ENCODE measurements around the gene CHAF1A. TPM values are rescaled to one million over a fixed set of nuclear protein-coding genes. Genes with fewer than 3 reads are reported as not detected.

The CHAF1A gene
- polyA plus RNA-seq, 2 donors: 10.8 to 11.7 TPM

DNA sequence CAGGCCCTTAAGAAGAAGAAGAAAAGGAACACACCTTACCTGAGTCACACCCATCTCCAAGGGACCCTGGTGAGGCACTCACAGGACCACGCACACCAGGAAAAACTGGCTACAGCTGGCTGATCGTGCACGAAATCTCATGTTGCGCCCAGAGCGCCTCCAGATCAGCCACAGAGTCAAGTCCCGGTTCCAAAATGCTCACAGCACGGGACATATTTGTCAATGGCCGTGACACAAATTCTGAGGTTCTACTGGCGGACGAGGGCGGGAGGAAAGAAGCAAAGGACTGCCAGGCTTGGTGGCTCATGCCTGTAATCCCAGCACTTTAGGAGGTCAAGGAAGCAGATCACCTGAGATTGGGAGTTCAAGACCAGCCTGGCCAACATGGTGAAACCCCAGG is 23.6 kb upstream of the CHAF1A start:
- 68 to 74% methylated on average over 11 of the region's 11 CpGs for WGBS, 2 donors
- Histone ChIP-seq H3K4me3 (ENCODE audit: low read depth in 1 of 2, low read length in 2 of 2) (peak overlapping the region; percentile 7 to 15), H3K9me3 (ENCODE audit: control insufficient read depth in 2 of 2, insufficient read depth in 1 of 2, low read depth in 1 of 2, low read length in 1 of 2) (no peaks in the 10 kb centered on the region), H3K27ac (ENCODE audit: low read depth in 2 of 2, low read length in 1 of 2) (peak overlapping the region; percentile 95), H3K4me1 (ENCODE audit: control insufficient read depth in 2 of 2, insufficient read depth in 2 of 2, low read length in 1 of 2) (peaks cover 37 to 57% of the 10 kb centered on the region in 2 donors), H3K27me3 (ENCODE audit: control insufficient read depth in 1 of 2, insufficient read depth in 2 of 2, low read length in 2 of 2) (no peaks in the 10 kb centered on the region), H3K36me3 (ENCODE audit: control insufficient read depth in 2 of 2, insufficient read depth in 2 of 2, low read length in 1 of 2) (peaks cover 0 to 14% of the 10 kb centered on the region in 2 donors)

DNA sequence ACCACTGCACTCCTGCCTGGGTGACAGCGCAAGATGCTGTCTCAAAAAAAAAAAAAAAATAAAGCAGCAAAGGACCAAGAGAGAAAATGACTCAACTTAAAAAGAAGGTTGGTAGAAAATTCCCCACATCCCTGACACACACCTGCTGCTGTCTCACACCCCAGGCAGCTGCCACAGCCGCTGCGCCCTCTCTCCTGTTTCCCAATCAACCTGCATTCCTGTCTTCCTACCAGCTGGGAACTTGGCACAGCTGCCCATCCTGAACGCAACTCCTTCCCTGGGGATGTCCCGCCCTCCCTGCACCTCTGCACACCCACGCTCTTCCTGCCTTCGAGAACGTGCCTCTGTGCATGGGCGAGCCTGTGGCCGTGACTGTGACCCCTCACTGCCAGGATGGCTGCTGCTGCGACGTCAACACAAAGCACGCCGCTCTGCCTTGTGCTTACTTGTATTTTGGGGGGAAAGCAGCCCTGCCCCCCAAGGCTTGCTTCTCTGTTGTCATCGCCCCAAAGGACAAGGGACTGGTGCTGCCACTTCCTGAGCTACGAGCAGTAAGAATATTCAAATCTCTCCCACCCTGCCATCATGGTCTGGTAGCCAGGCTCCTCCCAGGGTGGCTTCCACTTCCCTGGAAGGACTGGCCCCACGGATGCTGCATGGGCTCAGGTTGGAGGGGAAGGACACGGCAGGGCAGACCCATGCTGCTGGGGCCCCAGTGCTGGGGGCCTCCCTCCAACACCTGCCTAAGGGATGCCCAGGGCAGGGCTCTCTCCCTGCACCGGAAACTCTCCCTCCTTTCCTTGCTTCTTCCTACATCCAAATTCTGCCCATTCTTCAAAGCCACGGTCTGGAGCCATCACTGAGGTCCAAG is 22.8 kb upstream of the CHAF1A start:
- Histone ChIP-seq H3K27me3 (ENCODE audit: control insufficient read depth in 1 of 2, insufficient read depth in 2 of 2, low read length in 2 of 2) (no peaks in the 10 kb centered on the region), H3K4me3 (ENCODE audit: low read depth in 1 of 2, low read length in 2 of 2) (peak overlapping the region; percentile 7 to 27), H3K4me1 (ENCODE audit: control insufficient read depth in 2 of 2, insufficient read depth in 2 of 2, low read length in 1 of 2) (peaks cover 31 to 52% of the 10 kb centered on the region in 2 donors), H3K36me3 (ENCODE audit: control insufficient read depth in 2 of 2, insufficient read depth in 2 of 2, low read length in 1 of 2) (peaks cover 0 to 20% of the 10 kb centered on the region in 2 donors), H3K27ac (ENCODE audit: low read depth in 2 of 2, low read length in 1 of 2) (peak overlapping the region; percentile 95), H3K9me3 (ENCODE audit: control insufficient read depth in 2 of 2, insufficient read depth in 1 of 2, low read depth in 1 of 2, low read length in 1 of 2) (no peaks in the 10 kb centered on the region)
- 27 to 34% methylated on average over 19 of the region's 20 CpGs for WGBS, 2 donors

DNA sequence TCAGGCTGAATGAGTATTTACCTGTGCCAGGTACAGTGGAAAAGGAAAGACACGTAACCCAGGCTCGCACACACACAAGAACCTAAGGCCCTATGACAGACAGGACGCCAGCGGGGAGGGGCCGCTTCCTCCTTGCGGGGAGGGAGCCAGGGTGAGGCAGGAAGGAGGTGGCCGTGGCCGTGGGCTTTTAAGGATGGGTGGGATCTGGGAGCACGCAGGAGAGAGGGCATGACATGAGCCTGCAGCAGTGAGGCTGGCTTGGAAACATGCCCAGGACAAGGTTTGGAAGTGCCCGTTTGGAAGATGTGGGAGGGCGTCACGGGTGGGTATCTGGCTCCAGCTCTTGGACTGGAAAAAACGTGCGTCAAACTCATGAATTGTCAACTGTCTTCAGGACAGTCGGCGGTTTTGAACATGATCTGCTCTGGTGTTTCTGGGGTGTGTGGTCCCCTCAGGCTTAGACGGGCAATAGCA is 22.1 kb upstream of the CHAF1A start:
- peak overlapping the region; percentile 13 to 27 for H3K4me3 ChIP-seq (ENCODE audit: low read depth in 1 of 2, low read length in 2 of 2)
- H3K27me3 ChIP-seq (ENCODE audit: control insufficient read depth in 1 of 2, insufficient read depth in 2 of 2, low read length in 2 of 2): no peaks in the 10 kb centered on the region
- H3K36me3 ChIP-seq (ENCODE audit: control insufficient read depth in 2 of 2, insufficient read depth in 2 of 2, low read length in 1 of 2): peaks cover 0 to 24% of the 10 kb centered on the region in 2 donors
- no peaks in the 10 kb centered on the region for H3K9me3 ChIP-seq (ENCODE audit: control insufficient read depth in 2 of 2, insufficient read depth in 1 of 2, low read depth in 1 of 2, low read length in 1 of 2)
- WGBS, 2 donors: 16 to 44% methylated on average over 17 of the region's 17 CpGs
- H3K27ac ChIP-seq (ENCODE audit: low read depth in 2 of 2, low read length in 1 of 2): peak overlapping the region; percentile 95
- peaks cover 24 to 46% of the 10 kb centered on the region in 2 donors for H3K4me1 ChIP-seq (ENCODE audit: control insufficient read depth in 2 of 2, insufficient read depth in 2 of 2, low read length in 1 of 2)

DNA sequence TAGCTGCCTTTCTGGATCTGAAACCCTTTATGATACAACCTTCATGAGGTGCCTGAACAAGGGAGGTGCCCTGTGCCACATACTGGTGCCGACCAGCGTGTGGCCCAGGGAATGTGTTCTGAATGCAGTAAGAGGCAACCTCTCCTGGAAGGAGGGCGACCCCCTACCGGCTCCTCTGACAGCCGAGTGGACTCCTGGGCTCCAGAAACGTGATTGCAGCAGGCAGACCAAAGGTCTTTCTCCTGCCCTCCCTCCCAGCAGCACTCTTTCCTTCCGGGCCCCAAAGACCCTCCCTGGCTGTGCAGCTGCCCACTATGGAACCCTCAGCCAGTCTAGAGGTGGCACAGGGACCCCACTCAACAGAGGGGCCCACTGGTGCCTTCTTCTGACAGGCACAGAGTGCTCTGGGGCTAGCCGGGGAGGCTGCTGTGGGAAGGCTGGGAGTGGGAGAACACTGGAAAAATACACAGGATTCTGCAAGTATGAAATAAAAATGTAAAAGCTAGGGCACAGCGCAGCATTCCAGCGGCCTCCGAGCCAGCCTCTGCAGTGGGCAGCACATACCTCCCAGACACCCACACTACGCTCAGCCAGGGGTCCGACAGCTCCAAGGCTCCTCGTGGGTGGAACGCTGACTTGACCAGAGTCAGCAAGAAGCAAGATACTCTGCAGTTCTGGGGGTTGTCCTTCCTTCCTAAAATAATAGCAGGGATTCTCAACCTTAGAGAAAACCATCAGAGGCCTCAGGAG is 17.0 kb upstream of the CHAF1A start:
- H3K4me3 ChIP-seq (ENCODE audit: low read depth in 1 of 2, low read length in 2 of 2): no peak overlapping the region
- peaks cover 18 to 29% of the 10 kb centered on the region in 2 donors for H3K4me1 ChIP-seq (ENCODE audit: control insufficient read depth in 2 of 2, insufficient read depth in 2 of 2, low read length in 1 of 2)

DNA sequence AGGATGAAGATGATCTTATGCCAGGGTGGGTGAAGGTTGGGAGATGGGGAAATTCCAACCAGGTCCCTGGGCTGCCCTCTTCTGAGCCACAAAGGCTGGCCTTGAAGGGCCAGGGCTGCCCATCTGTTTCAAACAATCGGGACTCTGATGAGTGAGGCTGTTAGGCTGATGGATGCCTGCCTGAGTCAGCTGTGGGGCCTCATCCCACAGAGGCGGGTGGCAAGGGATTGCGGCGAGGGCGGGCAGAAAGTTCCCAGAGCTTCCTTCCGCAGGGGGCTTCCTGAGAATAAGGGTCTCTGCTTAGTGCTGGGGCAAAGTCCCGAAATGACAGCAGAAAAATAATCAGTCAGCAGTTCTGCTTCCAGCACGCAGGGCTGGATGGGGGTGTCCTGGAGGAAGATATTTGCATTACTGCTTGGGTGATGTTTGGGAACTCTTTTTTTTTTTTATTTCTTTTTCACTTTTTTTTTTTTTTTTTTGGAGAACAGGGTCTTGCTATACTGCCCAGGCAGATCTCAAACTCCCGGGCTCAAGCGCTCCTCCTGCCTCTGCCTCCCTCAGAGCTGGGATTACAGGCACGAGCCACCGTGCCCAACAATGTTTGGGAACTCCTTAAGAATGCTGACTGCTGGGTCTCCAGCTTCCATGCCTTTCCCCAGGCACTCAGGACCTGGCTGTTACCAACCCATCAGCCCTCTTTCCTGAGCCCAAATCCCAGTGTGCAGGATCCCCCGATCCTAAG is 16.2 kb upstream of the CHAF1A start:
- no peaks in the 10 kb centered on the region for H3K9me3 ChIP-seq (ENCODE audit: control insufficient read depth in 2 of 2, insufficient read depth in 1 of 2, low read depth in 1 of 2, low read length in 1 of 2)
- no peaks in the 10 kb centered on the region for H3K27me3 ChIP-seq (ENCODE audit: control insufficient read depth in 1 of 2, insufficient read depth in 2 of 2, low read length in 2 of 2)
- H3K36me3 ChIP-seq (ENCODE audit: control insufficient read depth in 2 of 2, insufficient read depth in 2 of 2, low read length in 1 of 2): peaks cover 0 to 34% of the 10 kb centered on the region in 2 donors
- no peak overlapping the region for H3K27ac ChIP-seq (ENCODE audit: low read depth in 2 of 2, low read length in 1 of 2)
- no peak overlapping the region for H3K4me3 ChIP-seq (ENCODE audit: low read depth in 1 of 2, low read length in 2 of 2)
- H3K4me1 ChIP-seq (ENCODE audit: control insufficient read depth in 2 of 2, insufficient read depth in 2 of 2, low read length in 1 of 2): peaks cover 20 to 25% of the 10 kb centered on the region in 2 donors
- 84 to 85% methylated on average over 13 of the region's 13 CpGs for WGBS, 2 donors

More for the DNA sequence above, 17.0 kb upstream of the CHAF1A start:
- no peaks in the 10 kb centered on the region for H3K27me3 ChIP-seq (ENCODE audit: control insufficient read depth in 1 of 2, insufficient read depth in 2 of 2, low read length in 2 of 2)
- peaks cover 0 to 34% of the 10 kb centered on the region in 2 donors for H3K36me3 ChIP-seq (ENCODE audit: control insufficient read depth in 2 of 2, insufficient read depth in 2 of 2, low read length in 1 of 2)
- 77 to 85% methylated on average over 15 of the region's 15 CpGs for WGBS, 2 donors
- H3K9me3 ChIP-seq (ENCODE audit: control insufficient read depth in 2 of 2, insufficient read depth in 1 of 2, low read depth in 1 of 2, low read length in 1 of 2): no peaks in the 10 kb centered on the region
- peak overlapping the region in 1 of 2 donors; percentile 8 for H3K27ac ChIP-seq (ENCODE audit: low read depth in 2 of 2, low read length in 1 of 2)

DNA sequence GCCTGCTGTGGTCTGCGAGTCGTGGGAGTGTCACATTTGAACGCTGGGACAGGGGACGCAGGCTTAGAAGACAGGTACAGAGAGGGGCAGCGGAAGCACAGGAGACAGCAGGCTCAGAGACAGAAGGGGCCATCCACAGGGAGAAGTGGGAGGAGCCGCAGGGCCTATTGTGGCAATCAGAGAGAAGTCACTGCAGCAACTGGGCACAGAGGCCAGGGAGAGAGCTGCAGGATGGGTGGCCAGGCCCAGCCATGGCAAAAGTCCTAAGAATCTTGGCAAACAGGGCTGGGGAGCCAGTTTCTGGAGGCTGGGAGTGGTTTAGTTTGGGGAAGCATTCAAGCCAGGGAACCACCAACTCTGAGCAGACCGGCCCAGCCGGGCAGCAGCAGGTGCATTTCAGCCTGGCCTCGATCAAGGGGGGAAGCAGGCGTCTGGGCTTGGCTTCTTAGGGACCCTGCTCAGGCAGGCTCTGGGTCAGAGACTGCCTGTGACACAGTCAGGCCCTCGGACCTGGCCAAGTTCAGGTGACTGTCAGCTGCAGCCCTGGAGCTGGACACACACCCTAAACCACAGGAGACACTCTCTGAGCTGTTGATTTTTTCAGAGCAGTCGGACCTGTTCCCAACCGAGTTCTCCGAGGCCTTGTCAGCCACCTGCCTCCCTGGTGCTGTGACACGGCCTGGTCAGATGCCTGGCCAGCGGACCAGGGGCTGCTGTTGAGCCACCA is 13.9 kb upstream of the CHAF1A start:
- H3K9me3 ChIP-seq (ENCODE audit: control insufficient read depth in 2 of 2, insufficient read depth in 1 of 2, low read depth in 1 of 2, low read length in 1 of 2): no peaks in the 10 kb centered on the region
- peak overlapping the region; percentile 97 for H3K27ac ChIP-seq (ENCODE audit: low read depth in 2 of 2, low read length in 1 of 2)
- peak overlapping the region; percentile 7 to 18 for H3K4me3 ChIP-seq (ENCODE audit: low read depth in 1 of 2, low read length in 2 of 2)
- 52 to 59% methylated on average over 16 of the region's 16 CpGs for WGBS, 2 donors
- H3K4me1 ChIP-seq (ENCODE audit: control insufficient read depth in 2 of 2, insufficient read depth in 2 of 2, low read length in 1 of 2): peaks cover 23 to 34% of the 10 kb centered on the region in 2 donors
- peaks cover 0 to 29% of the 10 kb centered on the region in 2 donors for H3K36me3 ChIP-seq (ENCODE audit: control insufficient read depth in 2 of 2, insufficient read depth in 2 of 2, low read length in 1 of 2)
- no peaks in the 10 kb centered on the region for H3K27me3 ChIP-seq (ENCODE audit: control insufficient read depth in 1 of 2, insufficient read depth in 2 of 2, low read length in 2 of 2)

DNA sequence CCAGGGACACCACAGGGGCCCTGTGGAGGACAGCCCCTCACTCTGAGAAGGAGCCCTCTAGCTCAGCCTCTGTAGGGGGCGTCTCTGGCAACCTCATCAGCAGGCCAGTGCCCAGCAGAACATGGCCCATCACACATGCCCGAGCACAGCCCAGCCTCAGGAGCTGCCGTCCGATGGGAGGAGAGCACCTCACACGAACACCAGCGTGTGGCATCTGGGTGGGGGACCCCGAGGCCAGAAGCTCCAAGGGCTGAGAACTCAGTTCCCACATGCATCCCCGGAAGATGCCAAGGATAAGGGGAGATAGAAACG is 13.4 kb upstream of the CHAF1A start:
- peaks cover 0 to 24% of the 10 kb centered on the region in 2 donors for H3K36me3 ChIP-seq (ENCODE audit: control insufficient read depth in 2 of 2, insufficient read depth in 2 of 2, low read length in 1 of 2)
- H3K4me1 ChIP-seq (ENCODE audit: control insufficient read depth in 2 of 2, insufficient read depth in 2 of 2, low read length in 1 of 2): peaks cover 20 to 34% of the 10 kb centered on the region in 2 donors
- H3K9me3 ChIP-seq (ENCODE audit: control insufficient read depth in 2 of 2, insufficient read depth in 1 of 2, low read depth in 1 of 2, low read length in 1 of 2): no peaks in the 10 kb centered on the region
- no peaks in the 10 kb centered on the region for H3K27me3 ChIP-seq (ENCODE audit: control insufficient read depth in 1 of 2, insufficient read depth in 2 of 2, low read length in 2 of 2)
- WGBS, 2 donors: 50 to 53% methylated on average over 9 of the region's 9 CpGs
- peak overlapping the region; percentile 7 to 18 for H3K4me3 ChIP-seq (ENCODE audit: low read depth in 1 of 2, low read length in 2 of 2)
- peak overlapping the region; percentile 97 for H3K27ac ChIP-seq (ENCODE audit: low read depth in 2 of 2, low read length in 1 of 2)

DNA sequence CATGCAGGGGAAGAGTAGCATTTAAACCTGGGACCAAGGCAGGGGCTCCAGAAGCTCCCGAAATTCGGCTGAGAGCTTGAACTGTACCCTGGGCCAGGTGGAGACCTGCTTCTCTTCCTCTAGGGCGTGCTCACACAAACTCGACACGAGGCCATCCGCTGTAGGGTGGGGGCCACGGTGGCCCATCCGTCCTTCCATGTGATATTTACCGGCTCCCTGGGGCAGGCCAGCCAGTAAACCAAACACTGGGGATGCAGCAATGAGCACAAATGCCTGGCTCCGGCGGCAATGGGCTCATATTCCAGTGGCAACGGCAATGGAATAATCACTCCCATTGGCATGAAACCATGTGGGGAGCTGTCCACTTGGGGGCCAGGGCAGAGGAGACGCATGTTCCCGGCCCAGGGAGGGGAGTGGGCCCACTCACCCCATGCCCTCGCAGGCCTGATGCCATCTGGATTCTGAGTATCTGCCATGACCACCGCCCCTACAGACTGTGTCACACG is 12.9 kb upstream of the CHAF1A start:
- no peaks in the 10 kb centered on the region for H3K27me3 ChIP-seq (ENCODE audit: control insufficient read depth in 1 of 2, insufficient read depth in 2 of 2, low read length in 2 of 2)
- peak overlapping the region; percentile 14 to 29 for H3K4me3 ChIP-seq (ENCODE audit: low read depth in 1 of 2, low read length in 2 of 2)
- H3K36me3 ChIP-seq (ENCODE audit: control insufficient read depth in 2 of 2, insufficient read depth in 2 of 2, low read length in 1 of 2): peaks cover 0 to 21% of the 10 kb centered on the region in 2 donors
- H3K4me1 ChIP-seq (ENCODE audit: control insufficient read depth in 2 of 2, insufficient read depth in 2 of 2, low read length in 1 of 2): peaks cover 20 to 33% of the 10 kb centered on the region in 2 donors
- peak overlapping the region; percentile 97 for H3K27ac ChIP-seq (ENCODE audit: low read depth in 2 of 2, low read length in 1 of 2)
- no peaks in the 10 kb centered on the region for H3K9me3 ChIP-seq (ENCODE audit: control insufficient read depth in 2 of 2, insufficient read depth in 1 of 2, low read depth in 1 of 2, low read length in 1 of 2)
- WGBS, 2 donors: 50% methylated on average over 17 of the region's 17 CpGs
